ENCODE data around the gene ANKRD33. TPM values are rescaled to one million over a fixed set of nuclear protein-coding genes. Genes with fewer than 3 reads are reported as not detected.

The ANKRD33 gene
- total and polyA plus RNA-seq, 2 of the 8 experiments (the other 6 are each of a cell fraction or from before 2014, with no cell fraction given), result 0.41 to 0.53 TPM

DNA sequence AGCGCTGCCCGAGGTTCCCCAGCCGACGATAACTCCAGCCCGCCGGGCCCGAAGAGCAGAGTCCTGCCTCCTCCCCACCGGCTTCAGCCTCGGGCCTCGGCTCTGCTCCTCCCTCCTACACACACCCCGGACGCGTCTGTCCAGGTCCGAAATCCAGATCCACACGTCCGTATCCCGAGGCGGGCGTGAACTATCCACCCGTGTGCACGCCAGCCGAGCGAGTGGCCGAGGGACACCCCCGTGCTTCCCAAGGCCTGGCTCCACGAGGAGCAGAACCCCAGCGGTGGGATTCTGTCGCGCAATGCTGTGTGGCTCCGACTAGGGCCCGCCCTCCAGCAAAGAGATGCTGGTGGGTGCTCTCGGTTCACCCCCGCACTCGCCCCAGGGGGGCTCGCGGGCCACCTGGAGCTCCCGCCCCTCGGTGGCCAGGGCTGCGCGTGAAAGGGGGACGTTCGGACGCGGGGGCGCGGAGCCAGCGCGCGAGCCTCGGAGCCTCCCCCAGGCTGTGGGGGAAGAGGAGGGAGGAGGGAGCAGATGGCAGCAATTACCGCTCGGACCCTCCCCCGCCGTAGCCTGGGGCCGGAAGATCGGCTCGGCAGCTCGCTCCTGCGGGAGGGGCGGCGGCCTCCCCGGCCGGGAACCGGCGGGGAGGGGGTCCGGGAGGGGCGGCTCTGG, 18.9 kb upstream of the ANKRD33 start:
- no peak overlapping the region for H3K14ac ChIP-seq (ENCODE audit: insufficient read length)
- H4K20me1 ChIP-seq (replicated peaks in 1 of 2; ENCODE audit: control insufficient read depth in 1 of 2, insufficient read depth in 2 of 2, low read length in 2 of 2), result no peaks in the 10 kb centered on the region
- H2AK5ac ChIP-seq (ENCODE audit: low read depth, low read length), result no peak overlapping the region
- H3K18ac ChIP-seq (ENCODE audit: extremely low read depth, low read length), result peak overlapping the region; percentile 95
- no peak overlapping the region for H3K23ac ChIP-seq (ENCODE audit: insufficient read length)
- H2AFZ ChIP-seq (ENCODE audit: low read length), result peak overlapping the region; percentile 48; the same call in 1 of the 2 replicates
- H2BK12ac ChIP-seq (ENCODE audit: low read depth, low read length), result peak overlapping the region; percentile 99
- FAIRE-seq (no peak), DNase-seq (ENCODE audit: low read depth in 1 of 2, low spot score in 2 of 2) (peak in 1 of 2 experiments; percentile 70)
- H3K56ac ChIP-seq (replicated peaks; ENCODE audit: insufficient read length, low read depth, low read length), result no peak overlapping the region
- 5% methylated on average over 42 of the region's 67 CpGs; no CpG with 5 or more reads in 1 of the 2 experiments for WGBS, 2 experiments (ENCODE audit: extremely low coverage in 1 of 2, insufficient coverage in 1 of 2, insufficient read length in 1 of 2, insufficient replicate concordance in 2 of 2, low coverage in 1 of 2, low lambda C conversion rate in 2 of 2, missing lambda C conversion rate in 1 of 2)
- peak overlapping the region; percentile 80; the same call in 1 of the 2 replicates for H2BK20ac ChIP-seq (ENCODE audit: low read length)
- H2BK15ac ChIP-seq (ENCODE audit: low read length), result peak overlapping the region; percentile 95; the same call in 1 of the 2 replicates
- H3K4ac ChIP-seq (replicated peaks; ENCODE audit: insufficient read length, low read depth, low read length), result no peak overlapping the region
- no peak overlapping the region for H4K5ac ChIP-seq (ENCODE audit: insufficient read length, low read depth, low read length)
- H4K91ac ChIP-seq (replicated peaks; ENCODE audit: insufficient read length, low read length), result peak overlapping the region; percentile 89
- no peaks in the 10 kb centered on the region for H3K79me1 ChIP-seq (ENCODE audit: low read depth, low read length)
- no peaks in the 10 kb centered on the region for H3K79me2 ChIP-seq (ENCODE audit: control insufficient read depth in 1 of 2, insufficient read depth in 2 of 2, low read length in 2 of 2)
- no peak overlapping the region for H3K27ac ChIP-seq (ENCODE audit: low read depth, low read length)
- H2BK120ac ChIP-seq (replicated peaks; ENCODE audit: low read depth, low read length), result no peak overlapping the region
- no peaks in the 10 kb centered on the region for H3K36me3 ChIP-seq (ENCODE audit: control insufficient read depth in 2 of 4, insufficient read depth in 4 of 4, low read length in 3 of 4)
- peak overlapping the region in 3 of 4 experiments; percentile 16 to 40 (median 20); a peak in 2 of 7 replicates for H3K9ac ChIP-seq (replicated peaks in 1 of 4; ENCODE audit: extremely low read depth in 1 of 4, low read depth in 3 of 4, low read length in 3 of 4)
- peak overlapping the region; percentile 49; the same call in 1 of the 2 replicates for H2BK5ac ChIP-seq (ENCODE audit: low read depth, low read length)
- no peaks in the 10 kb centered on the region for H3K9me3 ChIP-seq (ENCODE audit: insufficient read depth in 2 of 2, low read depth in 1 of 2, low read length in 1 of 2)
- CTCF ChIA-PET (ENCODE audit: partially characterized antibody), result interaction anchor here (0.6 to 10.6 kb wide), 11 partner anchors 10 to 180 kb away, joined by 3 to 139 read pairs (median 14); partner anchors contain the start of gene ANKRD33
- peak overlapping the region; percentile 95 to 96 for H3K4me2 ChIP-seq (ENCODE audit: insufficient read depth in 1 of 2, low read depth in 2 of 2, low read length in 2 of 2)
- peak overlapping the region; percentile 81 for H4K8ac ChIP-seq (ENCODE audit: extremely low read depth, insufficient read depth, low read length)
- peak overlapping the region; percentile 66 to 85 (median 72) for H3K4me3 ChIP-seq (ENCODE audit: extremely low read depth in 1 of 4, insufficient read depth in 2 of 4, low read depth in 3 of 4, low read length in 4 of 4)
- H3K27me3 ChIP-seq (replicated peaks in 1 of 4; ENCODE audit: control insufficient read depth in 3 of 4, extremely low read depth in 1 of 4, insufficient read depth in 3 of 4, low read length in 3 of 4), result peaks cover 0 to 29% (median 24%) of the 10 kb centered on the region in 4 experiments; a peak in 6 of 7 replicates
- POLR2A ChIA-PET (ENCODE audit: partially characterized antibody), result interaction anchor here (1.0 to 11.2 kb wide), 5 partner anchors 7 to 33 kb away, joined by 3 to 107 read pairs (median 3); partner anchors contain the start of gene FIGNL2
- H3K23me2 ChIP-seq (ENCODE audit: low read depth, low read length), result peaks cover 17% of the 10 kb centered on the region; the same call in 1 of the 2 replicates
- H3K4me1 ChIP-seq (replicated peaks in 1 of 4; ENCODE audit: control insufficient read depth in 3 of 4, insufficient read depth in 4 of 4, low read length in 3 of 4), result peaks cover 15 to 48% (median 36%) of the 10 kb centered on the region in 4 experiments
- TF ChIP-seq POLR2A (IDR thresholded peaks at IDR 0.05; ENCODE audit: control extremely low read depth in 1 of 2, low read depth in 2 of 2, low read length in 2 of 2) (no peak), CEBPB (IDR thresholded peaks at IDR 0.05; ENCODE audit: low read depth, low read length) (no peak), MAFK (IDR thresholded peaks at IDR 0.05; ENCODE audit: low read depth, low read length) (no peak), PHF8 (conservative IDR thresholded peaks at IDR 0.05; ENCODE audit: low read depth, low read length) (peak; percentile 32; the same call in 1 of the 2 replicates), GTF2F1 (IDR thresholded peaks at IDR 0.05; ENCODE audit: borderline replicate concordance, low read depth, low read length) (no peak), EGR1 (IDR thresholded peaks at IDR 0.05; ENCODE audit: borderline replicate concordance, low read depth, low read length) (peak; percentile 35; the same call in 1 of the 2 replicates), NANOG (IDR thresholded peaks at IDR 0.05; ENCODE audit: insufficient read depth, low read depth, low read length, poor library complexity, severe bottlenecking) (no peak)
- TF ChIP-seq, protein P1, sequence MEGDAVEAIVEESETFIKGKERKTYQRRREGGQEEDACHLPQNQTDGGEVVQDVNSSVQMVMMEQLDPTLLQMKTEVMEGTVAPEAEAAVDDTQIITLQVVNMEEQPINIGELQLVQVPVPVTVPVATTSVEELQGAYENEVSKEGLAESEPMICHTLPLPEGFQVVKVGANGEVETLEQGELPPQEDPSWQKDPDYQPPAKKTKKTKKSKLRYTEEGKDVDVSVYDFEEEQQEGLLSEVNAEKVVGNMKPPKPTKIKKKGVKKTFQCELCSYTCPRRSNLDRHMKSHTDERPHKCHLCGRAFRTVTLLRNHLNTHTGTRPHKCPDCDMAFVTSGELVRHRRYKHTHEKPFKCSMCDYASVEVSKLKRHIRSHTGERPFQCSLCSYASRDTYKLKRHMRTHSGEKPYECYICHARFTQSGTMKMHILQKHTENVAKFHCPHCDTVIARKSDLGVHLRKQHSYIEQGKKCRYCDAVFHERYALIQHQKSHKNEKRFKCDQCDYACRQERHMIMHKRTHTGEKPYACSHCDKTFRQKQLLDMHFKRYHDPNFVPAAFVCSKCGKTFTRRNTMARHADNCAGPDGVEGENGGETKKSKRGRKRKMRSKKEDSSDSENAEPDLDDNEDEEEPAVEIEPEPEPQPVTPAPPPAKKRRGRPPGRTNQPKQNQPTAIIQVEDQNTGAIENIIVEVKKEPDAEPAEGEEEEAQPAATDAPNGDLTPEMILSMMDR (IDR thresholded peaks at IDR 0.05; ENCODE audit: control extremely low read depth in 1 of 3, insufficient read depth in 1 of 3, low read depth in 1 of 3, low read length in 3 of 3), result no peak
- TF ChIP-seq, protein P2, sequence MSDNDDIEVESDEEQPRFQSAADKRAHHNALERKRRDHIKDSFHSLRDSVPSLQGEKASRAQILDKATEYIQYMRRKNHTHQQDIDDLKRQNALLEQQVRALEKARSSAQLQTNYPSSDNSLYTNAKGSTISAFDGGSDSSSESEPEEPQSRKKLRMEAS (IDR thresholded peaks at IDR 0.05), result no peak

Data from H1 (cell line).